Esophagus (tissue), 2 donors: ENCODE measurements around the gene LGALS3. TPM values are rescaled to one million over a fixed set of nuclear protein-coding genes. Genes with fewer than 3 reads are reported as not detected.
A peak's percentile ranks its signal among the peaks of the same experiment; 100 is the strongest.

Source experiments
- H3K27ac ChIP-seq, 2 donors: one replicate each; pipeline ENCODE4 v1.5.1; 2013; ENCODE audit warnings: low read depth in 2 of 2, mild to moderate bottlenecking in 2 of 2, inconsistent platforms in 1 of 2, low read length in 1 of 2, moderate library complexity in 1 of 2
- H3K27me3 ChIP-seq, 2 donors: one replicate each; pipeline ENCODE4 v1.6.1; 2013; ENCODE audit warnings: low read length in 2 of 2, control low read depth in 1 of 2, mild to moderate bottlenecking in 1 of 2; ENCODE audit not compliant: insufficient read depth in 2 of 2, control insufficient read depth in 1 of 2
- H3K36me3 ChIP-seq, 2 donors: one replicate each; pipeline ENCODE4 v1.6.1; 2013; ENCODE audit warnings: low read length in 1 of 2; ENCODE audit not compliant: control insufficient read depth in 2 of 2, insufficient read depth in 2 of 2
- H3K4me1 ChIP-seq, 2 donors: one replicate each; pipeline ENCODE4 v1.6.1; 2013; ENCODE audit warnings: low read length in 1 of 2; ENCODE audit not compliant: control insufficient read depth in 2 of 2, insufficient read depth in 2 of 2
- H3K4me3 ChIP-seq, 2 donors: one replicate each; pipeline ENCODE4 v1.5.1; 2013; ENCODE audit warnings: low read length in 2 of 2, mild to moderate bottlenecking in 2 of 2, low read depth in 1 of 2, moderate library complexity in 1 of 2
- H3K9me3 ChIP-seq, 2 donors: one replicate each; pipeline ENCODE4 v1.6.1; 2013; ENCODE audit warnings: mild to moderate bottlenecking in 2 of 2, low read depth in 1 of 2, low read length in 1 of 2, moderate library complexity in 1 of 2; ENCODE audit not compliant: control insufficient read depth in 2 of 2, insufficient read depth in 1 of 2
- WGBS, 2 donors: extraction: QIAGEN DNeasy Blood & Tissue Kit; methylation state at CpG; one replicate each; pipeline ENCODE4 v1.1.7; 2013; 5-methylcytosine and 5-hydroxymethylcytosine counted together
- polyA plus RNA-seq, 2 donors: library from polyadenylated mRNA; stranded (reverse); fragments of 200-250 nt; gene quantifications; one replicate each; pipeline ENCODE4 v1.2.3, GENCODE V29; 2013
- donor health status: healthy with polysubstance abuse.
- donor health status: Bipolar disorder and iron deficiency.

The LGALS3 gene
- polyA plus RNA-seq, 2 donors: 412 to 630 TPM

DNA sequence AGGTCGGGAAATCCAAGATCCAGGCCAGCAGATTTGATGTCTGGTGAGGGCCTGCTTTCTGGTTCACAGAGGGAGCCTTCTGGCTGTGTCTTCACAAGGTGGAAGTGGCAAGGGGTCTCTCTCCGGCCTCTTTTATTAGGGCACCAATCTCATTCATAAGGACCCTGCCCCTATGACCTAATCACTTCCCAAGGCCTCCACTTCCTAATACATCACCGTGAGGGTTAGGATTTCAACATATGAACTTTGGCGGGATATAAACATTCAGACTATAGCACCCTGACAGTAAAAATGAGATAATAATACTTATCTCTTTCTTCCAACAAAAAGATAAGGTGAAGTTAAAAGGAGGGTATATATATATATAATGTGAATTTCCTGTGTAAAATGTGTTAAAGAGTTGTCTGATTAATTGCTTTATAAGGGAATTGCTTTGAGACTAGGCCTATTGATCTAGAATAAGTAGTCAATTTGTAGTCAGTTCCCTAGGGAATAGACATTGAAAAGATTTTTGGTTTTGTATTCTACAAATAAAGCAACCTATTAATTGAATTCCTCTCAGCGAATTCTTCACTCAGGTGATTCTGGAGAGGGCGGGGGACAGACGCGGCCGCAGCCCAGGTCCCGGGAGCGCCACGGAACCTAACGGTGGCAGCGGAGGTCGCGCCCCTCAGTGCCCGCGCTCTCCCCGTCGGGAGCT is 516 bp upstream of the LGALS3 start:
- peaks cover 5 to 11% of the 10 kb centered on the region in 2 donors for H3K4me1 ChIP-seq
- peak overlapping the region; percentile 91 to 93 for H3K27ac ChIP-seq
- peak overlapping the region; percentile 87 to 91 for H3K4me3 ChIP-seq
- H3K36me3 ChIP-seq: no peaks in the 10 kb centered on the region
- H3K9me3 ChIP-seq: no peaks in the 10 kb centered on the region
- H3K27me3 ChIP-seq: no peaks in the 10 kb centered on the region
- WGBS, 2 donors: 11 to 19% methylated on average over 12 to 20 of the region's 20 CpGs

DNA sequence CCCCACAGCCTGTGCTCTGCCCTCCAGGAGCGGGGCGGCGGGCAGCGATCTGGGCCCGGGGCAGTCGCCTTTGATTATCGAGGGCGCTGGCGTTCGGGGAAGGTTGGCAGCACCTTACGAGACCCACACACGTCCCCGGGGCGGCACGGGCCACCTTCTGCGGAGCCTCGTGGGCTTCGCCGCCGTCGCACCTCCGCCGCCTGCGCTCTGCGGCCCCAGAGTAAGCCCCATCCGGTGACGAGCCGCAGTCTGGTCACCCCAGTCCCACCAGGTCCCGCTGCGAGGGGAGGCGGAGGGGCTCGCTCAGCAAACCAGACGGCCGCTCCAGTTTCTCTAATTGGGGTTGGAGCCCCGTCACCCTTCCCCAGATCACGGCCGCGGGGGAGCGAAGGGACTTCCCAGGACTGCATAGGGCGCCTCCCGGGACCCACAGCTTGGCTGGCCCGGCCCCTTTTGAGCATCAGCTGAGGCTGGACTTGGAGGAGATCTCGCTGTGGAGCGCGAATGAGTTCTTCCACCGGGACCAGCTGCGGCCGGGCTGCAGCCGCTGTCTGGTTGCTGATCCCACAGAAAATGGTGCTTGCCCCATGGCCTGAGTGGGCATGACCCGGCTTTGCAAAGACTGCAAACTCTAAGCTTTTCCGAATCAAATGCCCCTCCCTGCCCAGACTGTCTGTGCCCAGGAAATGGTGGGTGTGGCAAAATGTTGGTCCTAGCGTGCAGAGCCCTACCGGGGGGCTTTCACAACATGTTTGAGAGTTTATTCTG is 560 bp downstream of the LGALS3 start:
- Histone ChIP-seq H3K27me3 (no peaks in the 10 kb centered on the region), H3K4me3 (peak overlapping the region; percentile 87 to 91), H3K36me3 (peaks cover 0 to 6% of the 10 kb centered on the region in 2 donors), H3K4me1 (peaks cover 5 to 10% of the 10 kb centered on the region in 2 donors), H3K27ac (peak overlapping the region; percentile 91 to 93), H3K9me3 (no peaks in the 10 kb centered on the region)
- WGBS, 2 donors: 1 to 2% methylated on average over 53 of the region's 53 CpGs

DNA sequence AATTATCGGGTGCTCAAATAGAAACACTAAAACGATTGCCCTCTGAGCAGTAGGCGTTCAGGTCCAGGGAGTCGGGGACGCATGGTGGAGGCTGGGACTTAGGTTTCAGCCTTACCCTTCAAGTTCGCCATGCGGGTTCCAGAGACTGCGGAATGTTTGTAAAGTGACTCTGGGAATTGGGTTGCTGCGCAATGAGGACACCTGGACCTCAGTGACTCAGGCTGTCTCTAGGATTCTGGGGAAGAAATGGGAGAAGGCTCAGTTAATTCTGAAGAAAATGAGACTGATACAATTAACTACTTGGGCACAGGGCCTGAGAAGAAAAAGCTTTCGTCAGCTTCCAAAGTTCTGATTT is 1.1 kb downstream of the LGALS3 start:
- peaks cover 5 to 6% of the 10 kb centered on the region in 2 donors for H3K4me1 ChIP-seq
- H3K9me3 ChIP-seq: no peaks in the 10 kb centered on the region
- peaks cover 0 to 7% of the 10 kb centered on the region in 2 donors for H3K36me3 ChIP-seq
- H3K27ac ChIP-seq: peak overlapping the region; percentile 91 to 93
- no peaks in the 10 kb centered on the region for H3K27me3 ChIP-seq
- peak overlapping the region; percentile 87 to 91 for H3K4me3 ChIP-seq
- 12 to 21% methylated on average over 10 of the region's 10 CpGs for WGBS, 2 donors

DNA sequence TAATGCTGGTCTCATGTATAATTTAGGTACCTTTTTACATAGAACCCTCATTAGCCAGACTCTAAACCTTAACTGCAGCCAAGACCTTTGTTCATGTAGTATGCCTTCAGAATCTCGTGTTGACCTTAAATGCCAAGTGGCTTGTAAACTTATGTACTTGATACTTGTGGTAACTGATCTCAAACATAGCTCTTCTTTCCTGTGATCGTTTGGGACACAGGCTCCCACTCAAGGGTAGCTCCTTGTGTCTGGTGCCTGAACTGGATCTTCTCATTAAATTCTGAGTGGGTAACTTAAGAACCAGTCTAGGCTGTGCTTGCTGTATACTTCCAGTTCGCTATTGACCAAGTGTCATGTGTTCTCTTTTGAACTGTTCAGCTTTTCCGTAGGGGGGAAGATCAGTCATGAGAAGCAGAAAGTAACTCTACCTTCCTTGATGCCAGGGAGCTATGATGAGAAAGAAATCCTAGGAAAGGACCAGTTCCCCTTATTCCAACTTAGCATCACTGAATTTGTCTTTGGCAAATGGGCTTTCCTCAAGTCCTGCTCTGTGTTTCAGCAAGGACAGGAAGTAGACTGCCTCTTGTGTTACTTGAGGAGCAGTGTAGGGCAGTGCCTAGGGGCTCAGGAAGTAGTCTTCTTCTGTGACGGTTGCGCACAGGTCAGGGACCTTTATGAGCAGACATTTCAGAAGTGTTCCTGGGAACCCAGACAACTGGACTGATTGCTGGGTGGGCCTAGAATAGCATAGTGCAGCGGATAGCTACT is 2.5 kb downstream of the LGALS3 start:
- WGBS, 2 donors: 57 to 60% methylated on average over 7 of the region's 7 CpGs
- Histone ChIP-seq H3K9me3 (no peaks in the 10 kb centered on the region), H3K4me3 (peak overlapping the region; percentile 14 to 91), H3K36me3 (peaks cover 0 to 7% of the 10 kb centered on the region in 2 donors), H3K4me1 (peaks cover 2 to 5% of the 10 kb centered on the region in 2 donors), H3K27ac (peak overlapping the region; percentile 13 to 68), H3K27me3 (no peaks in the 10 kb centered on the region)

DNA sequence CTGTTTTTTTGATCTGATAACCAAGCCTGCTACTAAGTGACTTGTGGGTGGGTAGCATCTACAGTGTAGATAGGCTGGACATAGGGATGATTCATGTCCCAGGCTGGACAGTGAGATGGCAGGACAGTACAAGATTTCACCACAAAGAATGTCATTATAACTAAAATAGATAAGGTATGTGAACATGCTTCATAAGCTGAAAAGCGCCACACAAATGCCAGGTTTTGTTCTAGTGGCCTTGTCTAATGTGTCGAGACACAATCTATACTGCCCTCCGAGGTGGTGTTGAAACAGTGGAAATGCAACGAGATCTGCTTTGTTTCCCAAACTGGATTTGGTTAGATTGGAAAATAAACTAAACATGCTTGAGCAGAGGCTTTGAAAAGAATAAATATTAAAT is 4.4 kb downstream of the LGALS3 start:
- H3K4me1 ChIP-seq: peaks cover 5 to 9% of the 10 kb centered on the region in 2 donors
- H3K36me3 ChIP-seq: peaks cover 4 to 11% of the 10 kb centered on the region in 2 donors
- 53% methylated on average over 4 of the region's 4 CpGs for WGBS, 2 donors
- no peak overlapping the region for H3K4me3 ChIP-seq
- peak overlapping the region; percentile 11 to 28 for H3K27ac ChIP-seq
- no peaks in the 10 kb centered on the region for H3K9me3 ChIP-seq
- no peaks in the 10 kb centered on the region for H3K27me3 ChIP-seq

DNA sequence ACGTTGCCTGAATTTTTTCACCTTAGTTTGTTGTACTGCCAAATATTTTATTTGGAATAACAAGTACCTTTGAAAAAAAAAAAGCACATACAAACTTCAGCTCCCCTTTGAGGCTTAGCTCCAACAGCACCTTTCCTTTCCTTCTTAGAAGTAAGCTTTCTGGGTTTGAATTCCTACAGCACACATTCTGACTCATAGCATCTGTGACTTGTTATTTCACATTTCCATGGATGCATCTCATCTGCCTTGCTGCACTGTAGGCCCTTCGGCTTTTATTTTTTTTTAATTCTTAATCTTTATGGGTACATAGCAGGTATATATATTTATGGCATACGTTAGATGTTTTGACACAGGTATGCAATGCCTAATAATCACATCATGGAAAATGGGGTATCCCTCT is 7.2 kb downstream of the LGALS3 start:
- Histone ChIP-seq H3K4me1 (peaks cover 5 to 9% of the 10 kb centered on the region in 2 donors), H3K27ac (no peak overlapping the region), H3K4me3 (no peak overlapping the region), H3K36me3 (peaks cover 18 to 28% of the 10 kb centered on the region in 2 donors), H3K27me3 (no peaks in the 10 kb centered on the region), H3K9me3 (no peaks in the 10 kb centered on the region)
- 52 to 63% methylated on average over 3 of the region's 3 CpGs for WGBS, 2 donors

DNA sequence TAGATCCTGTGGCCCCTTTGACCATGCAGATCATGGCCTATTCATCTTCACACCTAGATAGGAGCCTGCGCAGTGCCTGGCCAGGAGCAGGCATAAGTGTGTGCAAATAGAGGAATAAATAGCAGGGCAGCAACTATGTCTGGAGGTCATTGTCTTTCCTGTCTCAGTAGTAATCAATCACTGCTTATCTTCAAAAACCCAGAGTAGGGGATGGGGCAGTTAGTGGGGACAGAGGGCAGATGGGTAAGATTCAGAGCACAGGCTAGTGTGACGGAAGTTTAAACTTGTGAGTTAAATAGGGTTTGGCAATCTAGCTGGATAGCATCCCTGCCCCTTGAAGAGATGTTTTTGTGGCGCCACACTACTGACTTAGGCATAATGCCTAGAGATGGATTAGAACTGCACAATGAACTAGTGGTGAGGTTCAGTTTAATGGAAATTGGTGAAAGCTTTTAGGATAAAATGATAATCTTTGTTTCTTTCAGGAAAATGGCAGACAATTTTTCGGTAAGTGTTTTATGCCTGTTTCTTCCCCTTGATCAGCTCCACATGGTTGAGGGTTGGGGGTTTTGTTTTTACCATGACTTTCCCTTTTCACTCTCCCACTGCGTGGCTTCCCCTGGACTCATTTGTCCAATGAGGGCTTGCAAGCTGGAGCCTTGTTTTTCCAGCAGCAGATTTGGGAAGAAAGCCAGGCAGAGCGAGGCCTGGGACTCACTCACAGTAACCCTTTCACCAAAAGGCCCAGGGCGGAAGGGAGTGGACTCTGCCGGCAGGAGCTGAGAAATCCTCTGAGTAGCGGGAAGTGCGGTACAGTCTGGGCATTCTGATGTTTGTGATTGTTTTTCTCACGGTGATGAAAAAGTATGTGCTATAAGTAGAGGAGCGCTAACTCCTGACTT is 8.1 kb downstream of the LGALS3 start:
- Histone ChIP-seq H3K36me3 (peaks cover 18 to 29% of the 10 kb centered on the region in 2 donors), H3K4me3 (peak overlapping the region in 1 of 2 donors; percentile 24), H3K4me1 (peaks cover 3 to 9% of the 10 kb centered on the region in 2 donors), H3K9me3 (no peaks in the 10 kb centered on the region), H3K27ac (peak overlapping the region; percentile 36 to 57), H3K27me3 (no peaks in the 10 kb centered on the region)
- 43 to 54% methylated on average over 12 of the region's 12 CpGs for WGBS, 2 donors

DNA sequence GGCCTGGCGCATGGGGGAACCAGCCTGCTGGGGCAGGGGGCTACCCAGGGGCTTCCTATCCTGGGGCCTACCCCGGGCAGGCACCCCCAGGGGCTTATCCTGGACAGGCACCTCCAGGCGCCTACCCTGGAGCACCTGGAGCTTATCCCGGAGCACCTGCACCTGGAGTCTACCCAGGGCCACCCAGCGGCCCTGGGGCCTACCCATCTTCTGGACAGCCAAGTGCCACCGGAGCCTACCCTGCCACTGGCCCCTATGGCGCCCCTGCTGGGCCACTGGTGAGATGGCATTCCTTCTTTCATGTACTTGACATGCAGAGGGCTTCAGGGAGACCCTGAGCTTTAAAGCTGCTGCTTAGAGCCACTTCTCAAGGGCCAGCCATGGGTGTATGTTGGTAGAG is 9.0 kb downstream of the LGALS3 start:
- Histone ChIP-seq H3K27me3 (no peaks in the 10 kb centered on the region), H3K4me3 (no peak overlapping the region), H3K9me3 (no peaks in the 10 kb centered on the region), H3K36me3 (peaks cover 22 to 32% of the 10 kb centered on the region in 2 donors), H3K27ac (peak overlapping the region; percentile 15 to 26), H3K4me1 (peaks cover 3 to 9% of the 10 kb centered on the region in 2 donors)
- WGBS, 2 donors: 93 to 94% methylated on average over 7 of the region's 7 CpGs

DNA sequence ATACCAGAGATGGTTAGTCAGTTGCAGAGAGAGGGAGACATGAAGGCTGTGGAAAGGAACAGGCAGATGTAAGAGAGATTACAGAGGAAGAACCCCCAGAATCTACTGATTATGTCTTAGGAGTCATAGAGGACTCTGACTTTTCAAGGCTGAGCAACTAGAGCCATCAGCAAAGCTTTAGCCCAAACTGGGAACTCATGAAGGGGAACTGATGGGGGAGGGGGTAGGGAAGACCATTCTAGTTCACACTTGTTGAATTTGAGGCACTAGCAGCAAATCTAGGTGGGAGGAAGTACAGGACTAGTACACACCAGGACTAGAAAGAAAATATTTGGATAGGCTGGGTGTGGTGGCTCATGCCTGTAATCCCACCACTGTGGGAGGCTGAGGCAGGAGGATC is 10.1 kb downstream of the LGALS3 start:
- Histone ChIP-seq H3K4me1 (peaks cover 3 to 7% of the 10 kb centered on the region in 2 donors), H3K27me3 (no peaks in the 10 kb centered on the region), H3K36me3 (peaks cover 25 to 30% of the 10 kb centered on the region in 2 donors), H3K9me3 (no peaks in the 10 kb centered on the region), H3K27ac (no peak overlapping the region), H3K4me3 (no peak overlapping the region)
